ENCODE data around the gene TNFRSF1A.

DNA sequence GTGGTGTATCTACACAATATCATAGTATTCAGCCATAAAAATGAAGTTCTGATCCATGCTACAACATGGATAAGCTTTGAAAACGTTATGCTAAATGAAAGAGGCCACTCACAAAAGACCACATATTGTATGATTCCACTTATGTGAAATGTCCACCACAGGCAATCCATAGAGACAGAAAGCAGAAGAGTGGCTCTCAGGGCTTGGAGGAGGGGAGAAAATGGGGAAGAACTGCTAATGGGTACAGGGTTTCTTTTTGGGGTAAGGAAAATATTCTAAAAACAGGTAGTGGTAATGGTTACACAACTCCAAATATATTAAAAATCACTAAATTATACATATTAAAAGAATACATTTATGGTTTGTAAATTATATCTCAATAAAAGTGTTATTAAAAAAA is 17.0 kb upstream of the TNFRSF1A start:
- TF ChIP-seq, protein P1, sequence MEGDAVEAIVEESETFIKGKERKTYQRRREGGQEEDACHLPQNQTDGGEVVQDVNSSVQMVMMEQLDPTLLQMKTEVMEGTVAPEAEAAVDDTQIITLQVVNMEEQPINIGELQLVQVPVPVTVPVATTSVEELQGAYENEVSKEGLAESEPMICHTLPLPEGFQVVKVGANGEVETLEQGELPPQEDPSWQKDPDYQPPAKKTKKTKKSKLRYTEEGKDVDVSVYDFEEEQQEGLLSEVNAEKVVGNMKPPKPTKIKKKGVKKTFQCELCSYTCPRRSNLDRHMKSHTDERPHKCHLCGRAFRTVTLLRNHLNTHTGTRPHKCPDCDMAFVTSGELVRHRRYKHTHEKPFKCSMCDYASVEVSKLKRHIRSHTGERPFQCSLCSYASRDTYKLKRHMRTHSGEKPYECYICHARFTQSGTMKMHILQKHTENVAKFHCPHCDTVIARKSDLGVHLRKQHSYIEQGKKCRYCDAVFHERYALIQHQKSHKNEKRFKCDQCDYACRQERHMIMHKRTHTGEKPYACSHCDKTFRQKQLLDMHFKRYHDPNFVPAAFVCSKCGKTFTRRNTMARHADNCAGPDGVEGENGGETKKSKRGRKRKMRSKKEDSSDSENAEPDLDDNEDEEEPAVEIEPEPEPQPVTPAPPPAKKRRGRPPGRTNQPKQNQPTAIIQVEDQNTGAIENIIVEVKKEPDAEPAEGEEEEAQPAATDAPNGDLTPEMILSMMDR (IDR thresholded peaks at IDR 0.05; ENCODE audit: poor library complexity, severe bottlenecking): no peak
- TF ChIP-seq RAD21 (conservative IDR thresholded peaks at IDR 0.05) (no peak), REST (IDR thresholded peaks at IDR 0.05; ENCODE audit: borderline replicate concordance) (no peak), MXI1 (conservative IDR thresholded peaks at IDR 0.05; ENCODE audit: poor library complexity, severe bottlenecking) (no peak), EP300 (conservative IDR thresholded peaks at IDR 0.05; ENCODE audit: poor library complexity, severe bottlenecking) (no peak), POLR2AphosphoS5 (IDR thresholded peaks at IDR 0.05) (no peak), SMC3 (conservative IDR thresholded peaks at IDR 0.05; ENCODE audit: poor library complexity) (no peak), EZH2 (IDR thresholded peaks at IDR 0.05; ENCODE audit: borderline replicate concordance, insufficient read depth, low read length, poor library complexity, severe bottlenecking) (no peak)
